Neural cell (in vitro differentiated cells): ENCODE measurements around the gene HDLBP. TPM values are rescaled to one million over a fixed set of nuclear protein-coding genes. Genes with fewer than 3 reads are reported as not detected.

Experiments
- H2AFZ ChIP-seq: fragments of 200-600, 300-800 bp; sonication (generic), shearing (Covaris generic); 2 replicates; pipeline ENCODE4 v1.6.0; 2014; ENCODE audit warnings: low read depth, mild to moderate bottlenecking, antibody characterized with exemption, low read length, moderate library complexity
- H3F3A ChIP-seq: fragments of 200-600 bp; shearing (Covaris generic); 2 replicates; pipeline ENCODE4 v1.6.1; 2016; ENCODE audit warnings: mild to moderate bottlenecking, moderate library complexity, mixed read lengths, antibody characterized with exemption, low read length; ENCODE audit not compliant: insufficient read depth, poor library complexity, severe bottlenecking
- H3K27ac ChIP-seq: fragments of 200-600, 300-800 bp; sonication (generic), shearing (Covaris generic); 2 replicates; pipeline ENCODE4 v1.5.1; 2014; ENCODE audit warnings: mild to moderate bottlenecking, low read length, moderate library complexity
- H3K27me3 ChIP-seq: fragments of 300-800, 200-600 bp; sonication (generic), shearing (Covaris generic); 2 replicates; pipeline ENCODE4 v1.6.0; 2014; ENCODE audit warnings: mild to moderate bottlenecking, low read depth, low read length, moderate library complexity; ENCODE audit not compliant: insufficient read depth
- H3K36me3 ChIP-seq: fragments of 300-800, 200-600 bp; sonication (generic), shearing (Covaris generic); 2 replicates; pipeline ENCODE4 v1.5.1; 2014; ENCODE audit warnings: mild to moderate bottlenecking, antibody characterized with exemption, low read length, moderate library complexity; ENCODE audit not compliant: insufficient read depth
- H3K4me2 ChIP-seq: fragments of 300-800, 200-600 bp; sonication (generic), shearing (Covaris generic); 2 replicates; pipeline ENCODE4 v1.6.0; 2014; ENCODE audit warnings: mild to moderate bottlenecking, low read length
- H3K4me3 ChIP-seq: fragments of 300-800, 200-600 bp; sonication (generic), shearing (Covaris generic); 2 replicates; pipeline ENCODE4 v1.5.1; 2014; ENCODE audit warnings: mild to moderate bottlenecking, low read length, moderate library complexity
- H3K79me2 ChIP-seq: fragments of 200-600 bp; shearing (Covaris generic); replicated peaks from 2 replicates; pipeline ENCODE4 v1.6.0; 2014; ENCODE audit warnings: mild to moderate bottlenecking, low read length, moderate library complexity; ENCODE audit not compliant: insufficient read depth
- H3K9ac ChIP-seq: fragments of 300-800, 200-600 bp; sonication (generic), shearing (Covaris generic); 2 replicates; pipeline ENCODE4 v1.6.1; 2016; ENCODE audit warnings: mild to moderate bottlenecking, low read length, mixed read lengths
- H3K9me2 ChIP-seq: fragments of 200-600 bp; shearing (Covaris generic); 2 replicates; pipeline ENCODE4 v1.6.1; 2016; ENCODE audit warnings: mild to moderate bottlenecking, low read length, mixed read lengths; ENCODE audit not compliant: insufficient read depth
- H3K9me3 ChIP-seq: fragments of 200-600, 300-800 bp; sonication (generic), shearing (Covaris generic); 2 replicates; pipeline ENCODE4 v1.6.1; 2016; ENCODE audit warnings: mild to moderate bottlenecking, mixed run types, low read length, moderate library complexity, mixed read lengths
- H4K20me1 ChIP-seq: fragments of 200-600 bp; shearing (Covaris generic); 2 replicates; pipeline ENCODE4 v1.6.1; 2016; ENCODE audit warnings: mild to moderate bottlenecking, mixed run types; ENCODE audit not compliant: insufficient read depth
- CTCF ChIP-seq: fragments of 450-650 bp; IDR thresholded peaks from 2 replicates; pipeline ENCODE4 v1.5.1; 2014; ENCODE audit warnings: antibody characterized with exemption, mild to moderate bottlenecking, moderate library complexity; ENCODE audit not compliant: poor library complexity, severe bottlenecking
- EP300 ChIP-seq: fragments of 450-650 bp; conservative IDR thresholded peaks from 2 replicates; pipeline ENCODE4 v1.6.1; 2014; ENCODE audit warnings: antibody characterized with exemption, mild to moderate bottlenecking, moderate library complexity; ENCODE audit not compliant: poor library complexity, severe bottlenecking
- EZH2 ChIP-seq: fragments of 200-600, 300-800 bp; shearing (Covaris generic), sonication (generic); IDR thresholded peaks from 2 replicates; pipeline ENCODE4 v1.6.1; 2014; ENCODE audit warnings: antibody characterized with exemption, low read length, borderline replicate concordance, mild to moderate bottlenecking; ENCODE audit not compliant: insufficient read depth, poor library complexity, severe bottlenecking
- MXI1 ChIP-seq: fragments of 450-650 bp; conservative IDR thresholded peaks from 2 replicates; pipeline ENCODE4 v1.6.1; 2014; ENCODE audit warnings: antibody characterized with exemption, mild to moderate bottlenecking; ENCODE audit not compliant: poor library complexity, severe bottlenecking
- POLR2AphosphoS5 ChIP-seq: IDR thresholded peaks from 2 replicates; pipeline ENCODE4 v1.6.1; 2012
- RAD21 ChIP-seq: fragments of 450-650 bp; conservative IDR thresholded peaks from 2 replicates; pipeline ENCODE4 v1.6.1; 2014; ENCODE audit warnings: antibody characterized with exemption, mild to moderate bottlenecking, moderate library complexity
- REST ChIP-seq: IDR thresholded peaks from 2 replicates; pipeline ENCODE4 v1.6.1; 2012; ENCODE audit warnings: borderline replicate concordance
- SMC3 ChIP-seq: fragments of 450-650 bp; conservative IDR thresholded peaks from 2 replicates; pipeline ENCODE4 v1.6.1; 2014; ENCODE audit warnings: antibody characterized with exemption, mild to moderate bottlenecking, moderate library complexity; ENCODE audit not compliant: poor library complexity
- TAF1 ChIP-seq: IDR thresholded peaks from 2 replicates; pipeline ENCODE4 v1.6.1; 2012; ENCODE audit warnings: low read depth
- polyA plus RNA-seq: library from polyadenylated mRNA; depleted of rRNA; stranded (reverse); fragments of >200 nt; gene quantifications from 2 replicates; pipeline ENCODE4 v1.2.3, GENCODE V29; 2014

The HDLBP gene
- polyA plus RNA-seq, 1 donor from 2014 or later: 61.9 TPM

GRCh38 chr2:241282555-241282954, 32.9 kb downstream of the HDLBP start:
- no peaks in the 10 kb centered on the region for H3K9me2 ChIP-seq
- peaks cover 3% of the 10 kb centered on the region for H3K79me2 ChIP-seq
- H3K4me3 ChIP-seq: no peak overlapping the region
- no peak overlapping the region for H2AFZ ChIP-seq
- no peaks in the 10 kb centered on the region for H3K36me3 ChIP-seq
- H3K9me3 ChIP-seq: no peaks in the 10 kb centered on the region
- TF ChIP-seq REST (no peak), CTCF (no peak), POLR2AphosphoS5 (no peak), SMC3 (no peak), RAD21 (no peak), TAF1 (no peak)
- H3K9ac ChIP-seq: no peak overlapping the region
- H4K20me1 ChIP-seq: no peaks in the 10 kb centered on the region
- no peak overlapping the region for H3K27ac ChIP-seq
- no peak overlapping the region for H3K4me2 ChIP-seq
- no peaks in the 10 kb centered on the region for H3F3A ChIP-seq
- no peaks in the 10 kb centered on the region for H3K27me3 ChIP-seq

- Histone ChIP-seq H3K4me3 (no peak overlapping the region), H3K27ac (no peak overlapping the region), H3K79me2 (peaks cover 12% of the 10 kb centered on the region), H3K4me2 (no peak overlapping the region), H3K9me2 (no peaks in the 10 kb centered on the region), H3K9ac (no peak overlapping the region), H3F3A (no peaks in the 10 kb centered on the region), H3K36me3 (no peaks in the 10 kb centered on the region), H4K20me1 (no peaks in the 10 kb centered on the region), H3K27me3 (no peaks in the 10 kb centered on the region), H3K9me3 (peaks cover 6% of the 10 kb centered on the region), H2AFZ (no peak overlapping the region)
- TF ChIP-seq REST: no peak
- no peak for TF ChIP-seq RAD21
- TF ChIP-seq EP300: no peak
- no peak for TF ChIP-seq POLR2AphosphoS5
- no peak for TF ChIP-seq SMC3
- TF ChIP-seq TAF1: no peak
- TF ChIP-seq EZH2: no peak
- TF ChIP-seq MXI1: no peak
- no peak for TF ChIP-seq CTCF
These were observed 35.2 kb downstream of the HDLBP start for GRCh38 chr2:241280291-241280690.
